PFSK-1 (cell line): ENCODE results near the gene FAM118A.

Experiments
- FOXP2 ChIP-seq: optimal IDR thresholded peaks from 2 replicates; pipeline ENCODE3; 2011; ENCODE audit warnings: borderline replicate concordance, control low read depth, inconsistent platforms; ENCODE audit not compliant: insufficient read depth; ENCODE audit errors: extremely low read length, extremely low read depth
- POLR2AphosphoS5 ChIP-seq: IDR thresholded peaks from 2 replicates; pipeline ENCODE4 v1.6.1; 2012; ENCODE audit warnings: low read depth, mild to moderate bottlenecking, control low read depth, low read length, moderate library complexity
- SIN3A ChIP-seq: IDR thresholded peaks from 2 replicates; pipeline ENCODE4 v1.6.1; 2012; ENCODE audit warnings: mild to moderate bottlenecking, low read length, moderate library complexity, borderline replicate concordance; ENCODE audit not compliant: insufficient read depth
- TAF1 ChIP-seq: IDR thresholded peaks from 2 replicates; pipeline ENCODE4 v1.6.1; 2012; ENCODE audit warnings: low read length, control low read depth, borderline replicate concordance; ENCODE audit not compliant: insufficient read depth
- TF ChIP-seq, protein P1 (sequence below), 2 experiments: IDR thresholded peaks; 2 replicates each; pipeline versions ENCODE4 v1.6.1 to v1.8.0; 2011 to 2012; ENCODE audit warnings: low read depth in 2 of 2, low read length in 2 of 2, control low read depth in 1 of 2, inconsistent platforms in 1 of 2, mild to moderate bottlenecking in 1 of 2, moderate library complexity in 1 of 2; ENCODE audit not compliant: insufficient read depth in 1 of 2

DNA sequence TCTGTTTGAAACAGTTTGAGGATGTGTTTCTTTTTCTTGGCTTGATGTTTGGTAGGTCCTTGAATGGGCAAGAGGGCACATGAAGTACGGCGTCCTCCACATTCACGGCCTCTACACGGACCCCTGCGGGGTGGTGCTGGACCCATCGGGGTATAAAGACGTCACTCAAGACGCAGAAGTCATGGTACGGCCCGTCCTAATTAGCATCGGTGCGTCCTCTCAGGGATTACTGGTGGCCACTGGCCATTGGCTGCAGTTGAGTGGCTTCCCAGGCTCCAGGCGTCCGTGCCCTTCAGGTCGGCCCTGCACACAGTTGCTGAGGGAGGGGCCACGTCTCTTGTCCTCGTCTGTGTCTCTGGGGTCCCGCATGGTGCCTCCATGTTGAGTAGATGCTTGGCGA is 20.8 kb downstream of the FAM118A start:
- TF ChIP-seq SIN3A, result no peak
- no peak for TF ChIP-seq POLR2AphosphoS5
- TF ChIP-seq, protein P1, sequence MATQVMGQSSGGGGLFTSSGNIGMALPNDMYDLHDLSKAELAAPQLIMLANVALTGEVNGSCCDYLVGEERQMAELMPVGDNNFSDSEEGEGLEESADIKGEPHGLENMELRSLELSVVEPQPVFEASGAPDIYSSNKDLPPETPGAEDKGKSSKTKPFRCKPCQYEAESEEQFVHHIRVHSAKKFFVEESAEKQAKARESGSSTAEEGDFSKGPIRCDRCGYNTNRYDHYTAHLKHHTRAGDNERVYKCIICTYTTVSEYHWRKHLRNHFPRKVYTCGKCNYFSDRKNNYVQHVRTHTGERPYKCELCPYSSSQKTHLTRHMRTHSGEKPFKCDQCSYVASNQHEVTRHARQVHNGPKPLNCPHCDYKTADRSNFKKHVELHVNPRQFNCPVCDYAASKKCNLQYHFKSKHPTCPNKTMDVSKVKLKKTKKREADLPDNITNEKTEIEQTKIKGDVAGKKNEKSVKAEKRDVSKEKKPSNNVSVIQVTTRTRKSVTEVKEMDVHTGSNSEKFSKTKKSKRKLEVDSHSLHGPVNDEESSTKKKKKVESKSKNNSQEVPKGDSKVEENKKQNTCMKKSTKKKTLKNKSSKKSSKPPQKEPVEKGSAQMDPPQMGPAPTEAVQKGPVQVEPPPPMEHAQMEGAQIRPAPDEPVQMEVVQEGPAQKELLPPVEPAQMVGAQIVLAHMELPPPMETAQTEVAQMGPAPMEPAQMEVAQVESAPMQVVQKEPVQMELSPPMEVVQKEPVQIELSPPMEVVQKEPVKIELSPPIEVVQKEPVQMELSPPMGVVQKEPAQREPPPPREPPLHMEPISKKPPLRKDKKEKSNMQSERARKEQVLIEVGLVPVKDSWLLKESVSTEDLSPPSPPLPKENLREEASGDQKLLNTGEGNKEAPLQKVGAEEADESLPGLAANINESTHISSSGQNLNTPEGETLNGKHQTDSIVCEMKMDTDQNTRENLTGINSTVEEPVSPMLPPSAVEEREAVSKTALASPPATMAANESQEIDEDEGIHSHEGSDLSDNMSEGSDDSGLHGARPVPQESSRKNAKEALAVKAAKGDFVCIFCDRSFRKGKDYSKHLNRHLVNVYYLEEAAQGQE (IDR thresholded peaks at IDR 0.05; ENCODE audit: insufficient read depth in 1 of 2, low read depth in 2 of 2, low read length in 2 of 2), result no peak
- TF ChIP-seq TAF1, result no peak
- TF ChIP-seq FOXP2, result no peak
